ENCODE results near the gene MYO3B.

GRCh38 chr2:170206805-170207407 is 29.0 kb downstream of the MYO3B start:
- TF ChIP-seq REST (IDR thresholded peaks at IDR 0.05), result no peak
- TF ChIP-seq CTCF (IDR thresholded peaks at IDR 0.05), result no peak
- no peak for TF ChIP-seq POLR2A (IDR thresholded peaks at IDR 0.05; ENCODE audit: low read length)
- no peak for TF ChIP-seq RFX5 (IDR thresholded peaks at IDR 0.05)
- TF ChIP-seq MAFK (IDR thresholded peaks at IDR 0.05; ENCODE audit: partially characterized antibody), result no peak
- no peak for TF ChIP-seq NR3C1 (IDR thresholded peaks at IDR 0.05)
- no peak for TF ChIP-seq PHF8 (IDR thresholded peaks at IDR 0.05; ENCODE audit: borderline replicate concordance, low read depth)
- no peak for TF ChIP-seq EP300 (IDR thresholded peaks at IDR 0.05)
- no peak for TF ChIP-seq RAD21 (conservative IDR thresholded peaks at IDR 0.05 in 1 of 2, IDR thresholded peaks at IDR 0.05 in 1 of 2)
- no peak for TF ChIP-seq KDM1A (IDR thresholded peaks at IDR 0.05; ENCODE audit: low read depth)
- no peak for TF ChIP-seq MYC (IDR thresholded peaks at IDR 0.05; ENCODE audit: borderline replicate concordance, low read length)
- no peak for TF ChIP-seq HEYL (CRISPR knock-in tag; IDR thresholded peaks at IDR 0.05)
- no peak for TF ChIP-seq ZNF302 (CRISPR knock-in tag; IDR thresholded peaks at IDR 0.05)
- no peak for TF ChIP-seq E2F6 (IDR thresholded peaks at IDR 0.05; ENCODE audit: borderline replicate concordance, low read depth)
